ENCODE data around the gene ABCD2.

The ABCD2 gene

DNA sequence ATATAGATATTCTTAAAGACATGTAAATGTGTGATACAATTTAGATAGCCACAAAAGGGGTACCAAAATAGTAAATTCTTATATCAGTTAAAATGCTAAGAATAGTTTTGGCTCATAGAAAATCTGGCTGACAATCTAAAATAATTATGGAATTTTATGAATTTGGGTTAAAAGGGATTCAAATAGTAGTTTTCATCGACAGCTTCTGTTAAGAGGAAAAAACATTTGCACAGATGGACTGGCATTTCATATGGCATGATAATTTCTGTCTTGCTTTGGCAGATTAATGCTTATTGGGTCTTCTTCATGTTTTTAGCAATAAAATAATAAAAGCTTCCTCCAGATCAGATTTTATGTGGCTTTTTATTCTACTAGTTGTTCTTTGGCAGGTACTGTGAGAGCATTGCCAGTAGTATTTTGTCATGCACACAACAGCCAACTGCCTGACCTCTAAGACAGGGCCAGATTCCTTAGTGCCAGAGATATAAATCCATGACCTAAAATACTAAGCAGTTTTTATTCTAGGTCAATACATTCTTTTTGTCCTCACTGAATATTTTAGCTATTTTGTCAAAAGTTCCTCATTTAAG is 9.1 kb downstream of the ABCD2 start:
- Histone ChIP-seq H3K27ac (ENCODE audit: low read length) (no peak overlapping the region), H3K4me3 (ENCODE audit: low read depth in 1 of 2, low read length in 2 of 2) (no peak overlapping the region), H3K9me3 (ENCODE audit: insufficient read depth, low read length, severe bottlenecking) (no peaks in the 10 kb centered on the region), H3K4me2 (ENCODE audit: insufficient read depth, low read length) (no peak overlapping the region), H3K9ac (ENCODE audit: low read depth, low read length) (no peak overlapping the region), H3K36me3 (ENCODE audit: insufficient read depth, low read length) (no peaks in the 10 kb centered on the region), H2AFZ (ENCODE audit: low read depth, low read length) (no peak overlapping the region), H3K27me3 (ENCODE audit: insufficient read depth, low read length, poor library complexity) (no peaks in the 10 kb centered on the region), H4K20me1 (ENCODE audit: insufficient read depth, low read length) (no peaks in the 10 kb centered on the region), H3K79me2 (ENCODE audit: insufficient read depth, low read length) (no peaks in the 10 kb centered on the region), H3K4me1 (ENCODE audit: insufficient read depth, low read length) (no peaks in the 10 kb centered on the region)
- TF ChIP-seq EZH2 (IDR thresholded peaks at IDR 0.05; ENCODE audit: borderline replicate concordance, low read depth, low read length, severe bottlenecking), result no peak
- TF ChIP-seq, protein P1, sequence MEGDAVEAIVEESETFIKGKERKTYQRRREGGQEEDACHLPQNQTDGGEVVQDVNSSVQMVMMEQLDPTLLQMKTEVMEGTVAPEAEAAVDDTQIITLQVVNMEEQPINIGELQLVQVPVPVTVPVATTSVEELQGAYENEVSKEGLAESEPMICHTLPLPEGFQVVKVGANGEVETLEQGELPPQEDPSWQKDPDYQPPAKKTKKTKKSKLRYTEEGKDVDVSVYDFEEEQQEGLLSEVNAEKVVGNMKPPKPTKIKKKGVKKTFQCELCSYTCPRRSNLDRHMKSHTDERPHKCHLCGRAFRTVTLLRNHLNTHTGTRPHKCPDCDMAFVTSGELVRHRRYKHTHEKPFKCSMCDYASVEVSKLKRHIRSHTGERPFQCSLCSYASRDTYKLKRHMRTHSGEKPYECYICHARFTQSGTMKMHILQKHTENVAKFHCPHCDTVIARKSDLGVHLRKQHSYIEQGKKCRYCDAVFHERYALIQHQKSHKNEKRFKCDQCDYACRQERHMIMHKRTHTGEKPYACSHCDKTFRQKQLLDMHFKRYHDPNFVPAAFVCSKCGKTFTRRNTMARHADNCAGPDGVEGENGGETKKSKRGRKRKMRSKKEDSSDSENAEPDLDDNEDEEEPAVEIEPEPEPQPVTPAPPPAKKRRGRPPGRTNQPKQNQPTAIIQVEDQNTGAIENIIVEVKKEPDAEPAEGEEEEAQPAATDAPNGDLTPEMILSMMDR (IDR thresholded peaks at IDR 0.05; ENCODE audit: borderline replicate concordance, extremely low read depth, low read length, poor library complexity, severe bottlenecking), result no peak
- ATAC-seq (ENCODE audit: insufficient read depth, low read depth), result no peak
- DNase-seq, result no peak

GRCh38 chr12:39606712-39607423 is 12.7 kb downstream of the ABCD2 start:
- Histone ChIP-seq H3K36me3 (ENCODE audit: insufficient read depth, low read length) (no peaks in the 10 kb centered on the region), H3K4me3 (ENCODE audit: low read depth in 1 of 2, low read length in 2 of 2) (no peak overlapping the region), H3K79me2 (ENCODE audit: insufficient read depth, low read length) (no peaks in the 10 kb centered on the region), H3K9ac (ENCODE audit: low read depth, low read length) (no peak overlapping the region), H4K20me1 (ENCODE audit: insufficient read depth, low read length) (no peaks in the 10 kb centered on the region), H3K27ac (ENCODE audit: low read length) (no peak overlapping the region), H3K4me2 (ENCODE audit: insufficient read depth, low read length) (no peak overlapping the region), H2AFZ (ENCODE audit: low read depth, low read length) (no peak overlapping the region), H3K4me1 (ENCODE audit: insufficient read depth, low read length) (no peaks in the 10 kb centered on the region), H3K27me3 (ENCODE audit: insufficient read depth, low read length, poor library complexity) (no peaks in the 10 kb centered on the region), H3K9me3 (ENCODE audit: insufficient read depth, low read length, severe bottlenecking) (no peaks in the 10 kb centered on the region)
- ATAC-seq (ENCODE audit: insufficient read depth, low read depth) (no peak), DNase-seq (no peak)
- TF ChIP-seq EZH2 (IDR thresholded peaks at IDR 0.05; ENCODE audit: borderline replicate concordance, low read depth, low read length, severe bottlenecking), result no peak
- TF ChIP-seq, protein P1 (IDR thresholded peaks at IDR 0.05; ENCODE audit: borderline replicate concordance, extremely low read depth, low read length, poor library complexity, severe bottlenecking), result no peak

DNA sequence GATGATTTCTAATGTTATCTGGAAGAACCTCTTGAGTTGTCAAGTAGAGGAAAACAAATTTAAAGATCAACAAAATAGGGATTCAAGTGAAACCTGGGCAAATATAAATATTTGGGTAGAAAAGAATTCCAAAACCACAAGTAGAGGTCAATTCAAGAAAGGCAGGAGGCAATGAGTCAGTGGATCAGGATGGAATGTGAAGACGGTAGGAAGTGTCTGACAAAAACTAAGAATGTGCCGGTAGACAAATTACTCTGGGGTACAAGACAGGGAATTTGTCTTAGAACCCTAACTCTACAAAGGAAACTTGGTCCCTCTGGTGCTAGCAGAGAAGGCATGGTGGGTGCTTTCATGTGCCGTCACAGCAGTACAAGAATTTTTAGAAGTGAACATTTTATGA is 13.6 kb downstream of the ABCD2 start:
- DNase-seq, result no peak
- H3K27ac ChIP-seq (ENCODE audit: low read length), result no peak overlapping the region

More for the DNA sequence above, 13.6 kb downstream of the ABCD2 start:
- Histone ChIP-seq H3K27me3 (ENCODE audit: insufficient read depth, low read length, poor library complexity) (no peaks in the 10 kb centered on the region), H3K4me1 (ENCODE audit: insufficient read depth, low read length) (no peaks in the 10 kb centered on the region), H3K79me2 (ENCODE audit: insufficient read depth, low read length) (no peaks in the 10 kb centered on the region), H3K36me3 (ENCODE audit: insufficient read depth, low read length) (no peaks in the 10 kb centered on the region), H3K4me2 (ENCODE audit: insufficient read depth, low read length) (no peak overlapping the region), H4K20me1 (ENCODE audit: insufficient read depth, low read length) (no peaks in the 10 kb centered on the region), H3K9ac (ENCODE audit: low read depth, low read length) (no peak overlapping the region), H3K4me3 (ENCODE audit: low read depth in 1 of 2, low read length in 2 of 2) (no peak overlapping the region), H2AFZ (ENCODE audit: low read depth, low read length) (no peak overlapping the region), H3K9me3 (ENCODE audit: insufficient read depth, low read length, severe bottlenecking) (no peaks in the 10 kb centered on the region)
- ATAC-seq (ENCODE audit: insufficient read depth, low read depth), result no peak
- no peak for TF ChIP-seq EZH2 (IDR thresholded peaks at IDR 0.05; ENCODE audit: borderline replicate concordance, low read depth, low read length, severe bottlenecking)
- TF ChIP-seq, protein P1 (IDR thresholded peaks at IDR 0.05; ENCODE audit: borderline replicate concordance, extremely low read depth, low read length, poor library complexity, severe bottlenecking), result no peak

Measured in DND-41 (cell line).